CD4-positive, alpha-beta T cell (primary cell): ENCODE measurements around the gene ITPR3. TPM values are rescaled to one million over a fixed set of nuclear protein-coding genes. Genes with fewer than 3 reads are reported as not detected.

Experiments used
- ATAC-seq: fragments of 200-7000 bp; cut with Tn5 transposase; one replicate; pipeline ENCODE4 v1.10.0; 2022; ENCODE audit warnings: mild to moderate bottlenecking; ENCODE audit not compliant: poor library complexity
- CTCF ChIA-PET: fragments of 350-600 bp; sonication (Branson Sonifier 250); formaldehyde crosslinking; loops from one replicate; lab custom pipeline; 2021; ENCODE audit warnings: antibody characterized with exemption, inconsistent platforms; lab: Charles Lee
- POLR2A ChIA-PET: fragments of 350-600 bp; sonication (Branson Sonifier 250); formaldehyde crosslinking; loops from one replicate; lab custom pipeline; 2021; ENCODE audit warnings: antibody characterized with exemption, inconsistent platforms; lab: Charles Lee
- DNase-seq, 14 experiments: peaks; one replicate each; pipeline ENCODE4 v3.0.0-alpha.2; 2013 to 2020; ENCODE audit warnings: mixed read lengths in 2 of 14
- H3K27ac ChIP-seq, 2 donors: one replicate each; pipeline versions ENCODE4 v1.5.1 to v1.7.0; 2013; ENCODE audit warnings: low read length in 2 of 2, low read depth in 1 of 2, mild to moderate bottlenecking in 1 of 2
- H3K27me3 ChIP-seq, 2 experiments: 1 replicate in 1 of 2; 2 replicates in 1 of 2; pipeline versions ENCODE4 v1.6.1 to v1.7.0; 2013; ENCODE audit warnings: low read length in 2 of 2, control low read depth in 1 of 2, mild to moderate bottlenecking in 1 of 2, moderate library complexity in 1 of 2; ENCODE audit not compliant: insufficient read depth in 2 of 2, control insufficient read depth in 1 of 2
- H3K36me3 ChIP-seq: one replicate; pipeline ENCODE4 v1.6.1; 2013; ENCODE audit warnings: low read length, control low read depth; ENCODE audit not compliant: insufficient read depth
- H3K4me1 ChIP-seq: one replicate; pipeline ENCODE4 v1.6.1; 2013; ENCODE audit warnings: low read length, control low read depth; ENCODE audit not compliant: insufficient read depth
- H3K4me3 ChIP-seq: one replicate; pipeline ENCODE4 v1.5.1; 2013; ENCODE audit warnings: mild to moderate bottlenecking, low read length, moderate library complexity
- H3K9me3 ChIP-seq, 2 experiments: 1 replicate in 1 of 2; 2 replicates in 1 of 2; pipeline versions ENCODE4 v1.6.1 to v1.7.0; 2013; ENCODE audit warnings: low read length in 2 of 2, mild to moderate bottlenecking in 2 of 2, control low read depth in 1 of 2, moderate library complexity in 1 of 2; ENCODE audit not compliant: control insufficient read depth in 1 of 2, insufficient read depth in 1 of 2
- H3K27ac Mint-ChIP-seq: one replicate; pipeline ENCODE4 v1.8.0; 2020; ENCODE audit warnings: mixed read lengths
- H3K27me3 Mint-ChIP-seq: one replicate; pipeline ENCODE4 v1.8.0; 2021; ENCODE audit warnings: mixed read lengths
- H3K36me3 Mint-ChIP-seq: one replicate; pipeline ENCODE4 v1.8.0; 2021; ENCODE audit warnings: low read depth, mixed read lengths
- H3K4me1 Mint-ChIP-seq: one replicate; pipeline ENCODE4 v1.8.0; 2021; ENCODE audit warnings: low read depth, mixed read lengths
- H3K4me3 Mint-ChIP-seq: one replicate; pipeline ENCODE4 v1.8.0; 2020; ENCODE audit warnings: mild to moderate bottlenecking, mixed read lengths
- H3K9me3 Mint-ChIP-seq: one replicate; pipeline ENCODE4 v1.8.0; 2020; ENCODE audit warnings: mixed read lengths
- CTCF ChIP-seq: fragments of 200-600 bp; IDR thresholded peaks from one replicate; pipeline ENCODE4 v1.8.0; 2022; ENCODE audit warnings: antibody characterized with exemption, mild to moderate bottlenecking
- intact Hi-C, 2 experiments: fragments of 100-400 bp; cut with DNase I in 1 of 2; cut with micrococcal nuclease in 1 of 2; formaldehyde crosslinking; loops; one replicate each; pipeline versions ENCODE4 v1.15.1 to v1.9.0; 2023 to 2025; cut with DNase I, micrococcal nuclease
- total RNA-seq, 174 experiments: library from RNA in 2 of 174; stranded (reverse) in 2 of 174; gene quantifications; one replicate each; pipeline ENCODE4 v1.2.3 and lab custom pipeline; 2021 to 2026

ITPR3 gene
- total RNA-seq, 2 experiments from 2014 or later: 44.5 to 45.5 TPM

GRCh38 chr6:33588894-33589293, 32.2 kb upstream of the ITPR3 start:
- ChIA-PET POLR2A (no interaction called here), CTCF (no interaction called here)
- Histone ChIP-seq H3K4me1 (peaks cover 41% of the 10 kb centered on the region), H3K36me3 (no peaks in the 10 kb centered on the region), H3K4me3 (no peak overlapping the region), H3K27ac (no peak overlapping the region), H3K27me3 (no peaks in the 10 kb centered on the region), H3K9me3 (peaks cover 0 to 3% of the 10 kb centered on the region in 2 experiments)
- H3K36me3 Mint-ChIP-seq: no peaks in the 10 kb centered on the region
- peaks cover 39% of the 10 kb centered on the region for H3K4me1 Mint-ChIP-seq
- intact Hi-C loops: loop anchor here (1.0 to 10.0 kb wide), 6 partner anchors 43 to 566 kb away; no protein-coding TSS in a partner anchor
- no peak for DNase-seq
- no peak overlapping the region for H3K4me3 Mint-ChIP-seq
- no peak for TF ChIP-seq CTCF
- H3K9me3 Mint-ChIP-seq: no peaks in the 10 kb centered on the region
- H3K27ac Mint-ChIP-seq: no peak overlapping the region
- no peak for ATAC-seq
- no peaks in the 10 kb centered on the region for H3K27me3 Mint-ChIP-seq

GRCh38 chr6:33589392-33589730, 31.8 kb upstream of the ITPR3 start:
- Histone ChIP-seq H3K9me3 (peaks cover 0 to 3% of the 10 kb centered on the region in 2 experiments), H3K4me1 (peaks cover 43% of the 10 kb centered on the region), H3K27ac (no peak overlapping the region), H3K4me3 (no peak overlapping the region), H3K27me3 (no peaks in the 10 kb centered on the region), H3K36me3 (no peaks in the 10 kb centered on the region)
- no peaks in the 10 kb centered on the region for H3K9me3 Mint-ChIP-seq
- H3K36me3 Mint-ChIP-seq: no peaks in the 10 kb centered on the region
- H3K4me1 Mint-ChIP-seq: peaks cover 39% of the 10 kb centered on the region
- peak overlapping the region; percentile 30 for H3K4me3 Mint-ChIP-seq
- DNase-seq (no peak), ATAC-seq (no peak)
- intact Hi-C loops: loop anchor here (1.0 to 10.0 kb wide), 6 partner anchors 43 to 565 kb away; no protein-coding TSS in a partner anchor
- ChIA-PET POLR2A (interaction anchor here (1.3 kb wide), 2 partner anchors 15 to 122 kb away, joined by 3 read pairs; partner anchors contain the start of gene UQCC2), CTCF (interaction anchor here (0.8 to 0.9 kb wide), 3 partner anchors 10 to 112 kb away, joined by 3 to 5 read pairs (median 5); no protein-coding TSS in a partner anchor)
- H3K27ac Mint-ChIP-seq: no peak overlapping the region
- H3K27me3 Mint-ChIP-seq: no peaks in the 10 kb centered on the region
- TF ChIP-seq CTCF: no peak

GRCh38 chr6:33589731-33590530, 31.2 kb upstream of the ITPR3 start:
- Mint-ChIP-seq H3K4me3 (no peak overlapping the region), H3K27ac (no peak overlapping the region), H3K9me3 (no peaks in the 10 kb centered on the region), H3K36me3 (no peaks in the 10 kb centered on the region), H3K27me3 (no peaks in the 10 kb centered on the region), H3K4me1 (peaks cover 34% of the 10 kb centered on the region)
- H3K27me3 ChIP-seq: no peaks in the 10 kb centered on the region
- CTCF ChIA-PET: interaction anchor here (0.7 to 0.9 kb wide), 4 partner anchors 9 to 111 kb away, joined by 3 to 5 read pairs (median 4); no protein-coding TSS in a partner anchor
- no peak overlapping the region for H3K27ac ChIP-seq
- intact Hi-C loops: loop anchor here (1.0 to 10.0 kb wide), 6 partner anchors 42 to 565 kb away; no protein-coding TSS in a partner anchor
- TF ChIP-seq CTCF: peak; percentile 62
- DNase-seq: peak in 8 of 14 experiments; percentile 36 to 68 (median 38)
- POLR2A ChIA-PET: interaction anchor here (0.7 to 1.3 kb wide), 3 partner anchors 16 to 122 kb away, joined by 3 to 4 read pairs (median 3); partner anchors contain the start of gene UQCC2
- H3K4me1 ChIP-seq: peaks cover 40% of the 10 kb centered on the region
- no peak overlapping the region for H3K4me3 ChIP-seq
- no peaks in the 10 kb centered on the region for H3K36me3 ChIP-seq
- no peak for ATAC-seq
- no peaks in the 10 kb centered on the region for H3K9me3 ChIP-seq
